ENCODE results near the gene POGZ.

DNA sequence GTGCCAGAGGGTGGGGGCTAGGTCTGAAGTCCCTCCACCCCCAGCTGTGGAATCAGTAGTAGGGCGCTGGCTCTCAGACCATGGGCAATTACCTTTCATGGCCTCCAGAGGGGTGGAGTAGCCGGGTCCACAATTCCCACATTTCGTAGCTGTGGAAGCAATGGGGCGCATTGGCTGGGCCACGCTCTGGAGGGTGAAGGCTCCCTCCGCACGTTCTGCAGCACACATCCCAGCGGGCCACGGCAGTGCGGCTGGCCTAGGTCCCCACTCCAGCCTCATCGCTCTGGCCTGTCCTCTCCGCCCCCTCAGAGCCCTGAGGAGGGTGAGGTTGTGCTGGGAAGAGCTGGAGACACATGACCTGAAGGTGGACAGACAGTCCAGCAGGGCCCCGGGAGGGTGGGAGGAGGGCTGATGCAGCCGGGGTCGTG lies 89.7 kb downstream of the POGZ start:
- TF ChIP-seq POLR2AphosphoS5 (IDR thresholded peaks at IDR 0.05) = no peak
- TF ChIP-seq, protein P1, sequence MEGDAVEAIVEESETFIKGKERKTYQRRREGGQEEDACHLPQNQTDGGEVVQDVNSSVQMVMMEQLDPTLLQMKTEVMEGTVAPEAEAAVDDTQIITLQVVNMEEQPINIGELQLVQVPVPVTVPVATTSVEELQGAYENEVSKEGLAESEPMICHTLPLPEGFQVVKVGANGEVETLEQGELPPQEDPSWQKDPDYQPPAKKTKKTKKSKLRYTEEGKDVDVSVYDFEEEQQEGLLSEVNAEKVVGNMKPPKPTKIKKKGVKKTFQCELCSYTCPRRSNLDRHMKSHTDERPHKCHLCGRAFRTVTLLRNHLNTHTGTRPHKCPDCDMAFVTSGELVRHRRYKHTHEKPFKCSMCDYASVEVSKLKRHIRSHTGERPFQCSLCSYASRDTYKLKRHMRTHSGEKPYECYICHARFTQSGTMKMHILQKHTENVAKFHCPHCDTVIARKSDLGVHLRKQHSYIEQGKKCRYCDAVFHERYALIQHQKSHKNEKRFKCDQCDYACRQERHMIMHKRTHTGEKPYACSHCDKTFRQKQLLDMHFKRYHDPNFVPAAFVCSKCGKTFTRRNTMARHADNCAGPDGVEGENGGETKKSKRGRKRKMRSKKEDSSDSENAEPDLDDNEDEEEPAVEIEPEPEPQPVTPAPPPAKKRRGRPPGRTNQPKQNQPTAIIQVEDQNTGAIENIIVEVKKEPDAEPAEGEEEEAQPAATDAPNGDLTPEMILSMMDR (IDR thresholded peaks at IDR 0.05) = no peak
